Neuronal stem cell (in vitro differentiated cells): Measurements from ENCODE around the gene SMIM33.

Source experiments
- DNase-seq: peaks from one replicate; pipeline ENCODE4 v3.0.0-alpha.2; 2013; ENCODE audit warnings: low spot score
- H2AFZ ChIP-seq: one replicate; pipeline ENCODE4 v1.6.1; 2013; ENCODE audit warnings: mild to moderate bottlenecking, low read length, inconsistent platforms
- H2AK5ac ChIP-seq: 2 replicates; pipeline ENCODE4 v1.6.1; 2013; ENCODE audit warnings: low read depth, mild to moderate bottlenecking, inconsistent platforms, low read length, moderate library complexity, mixed read lengths
- H2BK120ac ChIP-seq: 2 replicates; pipeline ENCODE4 v1.6.1; 2013; ENCODE audit warnings: low read depth, mild to moderate bottlenecking, inconsistent platforms, low read length, moderate library complexity, mixed read lengths
- H2BK12ac ChIP-seq: one replicate; pipeline ENCODE4 v1.6.1; 2013; ENCODE audit warnings: low read length, inconsistent platforms
- H2BK15ac ChIP-seq: 2 replicates; pipeline ENCODE4 v1.6.1; 2013; ENCODE audit warnings: mild to moderate bottlenecking, low read length, inconsistent platforms, mixed read lengths
- H2BK5ac ChIP-seq: one replicate; pipeline ENCODE4 v1.6.1; 2013; ENCODE audit warnings: inconsistent platforms, mild to moderate bottlenecking, low read length, moderate library complexity
- H3K14ac ChIP-seq: one replicate; pipeline ENCODE4 v1.6.1; 2013; ENCODE audit warnings: low read length, inconsistent platforms
- H3K18ac ChIP-seq: 2 replicates; pipeline ENCODE4 v1.6.1; 2013; ENCODE audit warnings: low read length, inconsistent platforms
- H3K23ac ChIP-seq: 2 replicates; pipeline ENCODE4 v1.6.1; 2013; ENCODE audit warnings: low read depth, mild to moderate bottlenecking, mixed read lengths, low read length, inconsistent platforms; ENCODE audit not compliant: poor library complexity
- H3K27ac ChIP-seq: replicated peaks from 3 replicates; pipeline ENCODE4 v1.5.1; 2013; ENCODE audit warnings: low read length, inconsistent platforms
- H3K27me3 ChIP-seq, 3 experiments: 2 replicates each; pipeline ENCODE4 v1.6.1; 2013; ENCODE audit warnings: low read length in 3 of 3, mild to moderate bottlenecking in 2 of 3, inconsistent platforms in 1 of 3, low read depth in 1 of 3, mixed read lengths in 1 of 3, moderate library complexity in 1 of 3; ENCODE audit not compliant: control insufficient read depth in 3 of 3, insufficient read depth in 3 of 3
- H3K36me3 ChIP-seq, 2 donors: replicated peaks in 1 of 2; 2 replicates each; pipeline ENCODE4 v1.6.1; 2013; ENCODE audit warnings: low read length in 2 of 2; ENCODE audit not compliant: control insufficient read depth in 2 of 2, insufficient read depth in 2 of 2
- H3K4ac ChIP-seq: 2 replicates; pipeline ENCODE4 v1.6.1; 2013; ENCODE audit warnings: inconsistent platforms, mild to moderate bottlenecking, low read length, moderate library complexity
- H3K4me1 ChIP-seq, 2 donors: 1 replicate in 1 of 2; 2 replicates in 1 of 2; pipeline ENCODE4 v1.6.1; 2013; ENCODE audit warnings: low read length in 2 of 2, low read depth in 1 of 2; ENCODE audit not compliant: control insufficient read depth in 2 of 2, insufficient read depth in 1 of 2
- H3K4me2 ChIP-seq: one replicate; pipeline ENCODE4 v1.6.1; 2013; ENCODE audit warnings: mild to moderate bottlenecking, low read length, inconsistent platforms; ENCODE audit not compliant: insufficient read depth, poor library complexity, severe bottlenecking
- H3K4me3 ChIP-seq, 2 donors: 2 replicates each; pipeline ENCODE4 v1.5.1; 2013; ENCODE audit warnings: low read length in 2 of 2, mild to moderate bottlenecking in 2 of 2, inconsistent platforms in 1 of 2, moderate library complexity in 1 of 2
- H3K79me1 ChIP-seq: one replicate; pipeline ENCODE4 v1.6.1; 2013; ENCODE audit warnings: low read depth, mild to moderate bottlenecking, inconsistent platforms, low read length, moderate library complexity
- H3K9ac ChIP-seq: one replicate; pipeline ENCODE4 v1.6.1; 2013; ENCODE audit warnings: mild to moderate bottlenecking, low read depth, low read length, inconsistent platforms; ENCODE audit not compliant: poor library complexity
- H3K9me3 ChIP-seq, 2 donors: replicated peaks in 1 of 2; 2 replicates each; pipeline versions ENCODE3 to v1.6.1; 2013; ENCODE audit warnings: low read length in 2 of 2, mild to moderate bottlenecking in 2 of 2, inconsistent platforms in 1 of 2, low read depth in 1 of 2, mixed read lengths in 1 of 2, moderate library complexity in 1 of 2; ENCODE audit not compliant: control insufficient read depth in 2 of 2, insufficient read depth in 1 of 2
- H4K8ac ChIP-seq: one replicate; pipeline ENCODE4 v1.6.1; 2013; ENCODE audit warnings: low read depth, mild to moderate bottlenecking, inconsistent platforms, low read length, moderate library complexity
- H4K91ac ChIP-seq: one replicate; pipeline ENCODE4 v1.6.1; 2013; ENCODE audit warnings: low read length, low read depth, mild to moderate bottlenecking, inconsistent platforms; ENCODE audit not compliant: poor library complexity
- WGBS, 2 donors: extraction: QIAGEN DNeasy Blood & Tissue Kit; methylation state at CpG; one replicate each; pipeline ENCODE4 v1.1.7; 2013; ENCODE audit warnings: missing lambda C conversion rate in 2 of 2, mixed read lengths in 1 of 2; ENCODE audit not compliant: insufficient read length in 2 of 2, insufficient replicate concordance in 1 of 2; ENCODE audit errors: extremely low coverage in 2 of 2; 5-methylcytosine and 5-hydroxymethylcytosine counted together

SMIM33 gene

DNA sequence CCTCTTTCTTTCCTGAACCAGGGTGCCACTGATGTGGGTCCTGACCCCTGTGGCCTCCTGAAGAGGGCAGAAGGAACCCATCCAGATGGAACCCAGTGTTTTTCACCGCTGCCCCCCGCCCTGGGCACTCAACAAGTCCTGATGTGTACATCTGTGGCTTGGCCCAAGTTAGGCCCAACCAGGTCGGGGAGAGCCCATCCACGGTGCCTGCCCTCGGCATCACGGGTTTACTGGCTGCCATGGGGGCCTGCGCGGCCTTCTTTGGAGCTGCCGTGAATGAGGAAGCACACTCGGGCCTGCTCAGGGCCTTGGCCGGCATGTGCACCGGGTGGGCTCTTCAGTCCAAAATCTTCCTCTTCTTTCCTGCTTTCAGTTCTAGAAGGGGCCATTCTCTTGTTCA is 14.0 kb upstream of the SMIM33 start:
- Histone ChIP-seq H3K27ac (no peak overlapping the region), H3K9ac (no peak overlapping the region), H3K4me3 (no peak overlapping the region), H2BK12ac (no peak overlapping the region), H4K8ac (no peak overlapping the region), H3K4me2 (no peak overlapping the region), H2AFZ (no peak overlapping the region), H3K23ac (no peak overlapping the region), H3K14ac (no peak overlapping the region), H3K27me3 (peaks cover 0 to 4% (median 3%) of the 10 kb centered on the region in 3 experiments), H3K36me3 (no peaks in the 10 kb centered on the region), H2AK5ac (peak overlapping the region; percentile 77), H3K4me1 (peaks cover 0 to 2% of the 10 kb centered on the region in 2 donors), H4K91ac (no peak overlapping the region), H2BK15ac (peak overlapping the region; percentile 20), H2BK5ac (no peak overlapping the region), H2BK120ac (no peak overlapping the region), H3K4ac (no peak overlapping the region), H3K79me1 (peaks cover 2% of the 10 kb centered on the region), H3K9me3 (peaks cover 0 to 7% of the 10 kb centered on the region in 2 donors), H3K18ac (no peak overlapping the region)
- WGBS, 2 donors = no CpG with 5 or more reads among the region's 12 CpGs
- DNase-seq = no peak

DNA sequence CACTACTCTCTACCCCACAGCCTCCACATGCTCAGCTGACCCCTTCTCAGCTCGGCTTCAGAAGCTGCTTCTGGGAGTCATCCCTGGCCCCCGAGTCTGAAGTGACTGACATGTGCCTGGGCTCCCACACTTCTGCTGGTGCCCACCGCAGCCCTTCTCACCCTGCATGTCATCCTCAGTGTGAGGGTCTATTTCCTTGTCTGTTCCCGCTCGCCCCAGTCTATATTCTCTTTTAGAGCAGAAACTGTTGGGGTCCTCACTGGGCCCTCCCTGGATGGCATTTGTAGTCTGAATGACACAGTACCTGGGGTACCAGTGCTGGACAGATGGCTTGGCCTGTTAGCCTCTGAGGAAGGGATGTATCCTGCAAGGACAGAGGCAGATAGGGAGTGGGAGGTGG is 13.6 kb upstream of the SMIM33 start:
- Histone ChIP-seq H2BK120ac (no peak overlapping the region), H3K14ac (no peak overlapping the region), H3K27me3 (peaks cover 0 to 4% (median 3%) of the 10 kb centered on the region in 3 experiments), H3K79me1 (peaks cover 2% of the 10 kb centered on the region), H3K27ac (no peak overlapping the region), H2BK5ac (no peak overlapping the region), H3K4me2 (no peak overlapping the region), H3K4ac (no peak overlapping the region), H4K8ac (no peak overlapping the region), H3K18ac (no peak overlapping the region), H3K9ac (peak overlapping the region; percentile 45), H2AK5ac (no peak overlapping the region), H3K4me1 (peaks cover 0 to 2% of the 10 kb centered on the region in 2 donors), H4K91ac (no peak overlapping the region), H3K23ac (no peak overlapping the region), H2BK12ac (no peak overlapping the region), H3K4me3 (no peak overlapping the region), H3K36me3 (no peaks in the 10 kb centered on the region), H2BK15ac (no peak overlapping the region), H3K9me3 (peaks cover 0 to 7% of the 10 kb centered on the region in 2 donors), H2AFZ (no peak overlapping the region)
- DNase-seq = no peak
- WGBS, 2 donors = no CpG with 5 or more reads among the region's 5 CpGs

DNA sequence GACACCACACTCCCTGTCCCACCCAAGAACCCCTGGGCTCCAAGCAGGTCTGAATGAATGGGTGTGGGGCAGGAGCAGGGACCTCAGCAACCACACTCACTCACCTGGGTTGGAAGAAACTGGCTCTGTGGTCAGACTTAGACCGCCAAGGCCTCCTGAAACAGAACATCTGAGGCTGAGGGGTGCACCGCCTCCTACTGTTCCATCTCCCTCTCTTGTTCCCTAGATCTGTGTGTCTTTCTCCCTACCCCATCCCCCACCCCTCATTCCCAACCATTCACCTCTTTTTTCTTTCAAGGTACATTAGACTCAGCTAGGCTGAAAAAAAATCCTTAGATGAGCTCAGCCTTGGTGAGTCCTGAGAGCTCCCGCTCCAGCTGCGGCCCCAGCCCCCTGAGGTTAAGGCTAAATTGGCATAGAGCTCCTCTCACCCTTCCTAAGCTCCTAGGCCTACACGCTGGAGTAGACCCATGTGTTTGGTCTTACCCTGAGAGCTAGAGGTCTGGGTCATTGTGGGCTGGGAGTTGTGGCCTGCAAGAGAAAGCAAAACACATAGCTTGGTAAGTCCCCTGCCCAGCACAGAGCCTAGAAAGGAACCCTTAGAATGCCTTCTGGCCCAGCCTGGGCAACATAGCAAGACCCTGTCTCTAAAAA is 13.0 kb upstream of the SMIM33 start:
- H3K9ac ChIP-seq = peak overlapping the region; percentile 45
- no peak overlapping the region for H2BK5ac ChIP-seq
- H3K4me3 ChIP-seq = no peak overlapping the region
- WGBS, 2 donors = no CpG with 5 or more reads among the region's 5 CpGs
- no peak overlapping the region for H3K23ac ChIP-seq
- no peak overlapping the region for H2BK15ac ChIP-seq
- no peaks in the 10 kb centered on the region for H3K36me3 ChIP-seq
- no peak overlapping the region for H2BK120ac ChIP-seq
- H2AK5ac ChIP-seq = no peak overlapping the region
- no peak overlapping the region for H3K18ac ChIP-seq
- H3K9me3 ChIP-seq = peaks cover 0 to 5% of the 10 kb centered on the region in 2 donors
- no peak overlapping the region for H2AFZ ChIP-seq
- no peak overlapping the region for H3K14ac ChIP-seq
- H3K4me2 ChIP-seq = no peak overlapping the region
- peaks cover 0 to 4% (median 3%) of the 10 kb centered on the region in 3 experiments for H3K27me3 ChIP-seq
- no peak overlapping the region for H4K91ac ChIP-seq
- peaks cover 2% of the 10 kb centered on the region for H3K79me1 ChIP-seq
- no peak overlapping the region for H3K4ac ChIP-seq
- H2BK12ac ChIP-seq = no peak overlapping the region
- H3K27ac ChIP-seq = no peak overlapping the region
- H4K8ac ChIP-seq = no peak overlapping the region
- H3K4me1 ChIP-seq = peaks cover 2 to 3% of the 10 kb centered on the region in 2 donors
- no peak for DNase-seq

DNA sequence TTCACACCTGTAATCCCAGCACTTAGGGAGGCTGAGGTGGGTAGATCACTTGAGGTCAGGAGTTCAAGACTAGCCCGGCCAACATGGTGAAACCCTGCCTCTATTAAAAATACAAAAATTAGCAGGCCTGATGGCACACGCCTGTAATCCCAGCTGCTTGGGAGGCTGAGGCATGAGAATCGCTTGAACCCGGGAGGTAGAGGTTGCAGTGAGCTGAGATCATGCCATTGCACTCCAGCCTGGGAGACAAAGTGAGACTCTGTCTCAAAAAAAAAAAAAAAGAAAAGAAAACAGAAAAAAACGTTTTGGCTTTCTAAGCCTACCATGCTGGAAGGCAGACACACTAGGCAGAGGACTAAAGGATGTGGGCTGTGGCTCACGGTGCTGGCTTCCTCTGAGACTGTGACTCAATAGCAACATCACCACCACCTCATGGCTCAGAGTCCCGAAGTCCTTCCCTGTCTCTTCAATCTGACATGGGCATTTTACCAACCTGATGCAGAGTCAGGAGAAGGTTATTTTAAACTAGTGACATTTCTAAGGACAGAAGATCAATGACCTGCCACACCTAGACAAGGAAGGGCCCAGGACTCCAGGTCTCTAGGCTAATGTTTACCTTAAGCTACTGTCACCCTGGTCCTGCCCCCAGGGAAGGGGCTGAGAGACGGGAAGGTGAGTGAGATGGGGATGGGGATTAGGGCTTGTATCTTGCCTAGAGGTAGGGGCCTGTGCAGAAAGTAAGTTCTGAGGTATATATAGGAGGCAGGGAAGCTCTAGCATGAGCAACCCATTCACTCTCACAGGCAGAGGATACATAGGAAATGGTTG is 12.0 kb upstream of the SMIM33 start:
- H3K27ac ChIP-seq = no peak overlapping the region
- peak overlapping the region; percentile 40 for H2AFZ ChIP-seq
- H2BK5ac ChIP-seq = no peak overlapping the region
- H3K4me2 ChIP-seq = no peak overlapping the region
- no peak overlapping the region for H2BK12ac ChIP-seq
- peaks cover 4 to 5% of the 10 kb centered on the region in 2 donors for H3K4me1 ChIP-seq
- H3K4ac ChIP-seq = no peak overlapping the region
- H2BK120ac ChIP-seq = no peak overlapping the region
- no peak overlapping the region for H3K23ac ChIP-seq
- H4K91ac ChIP-seq = no peak overlapping the region
- H3K9ac ChIP-seq = no peak overlapping the region
- DNase-seq = no peak
- H2BK15ac ChIP-seq = no peak overlapping the region
- peaks cover 0 to 2% of the 10 kb centered on the region in 2 donors for H3K9me3 ChIP-seq
- H2AK5ac ChIP-seq = no peak overlapping the region
- H3K79me1 ChIP-seq = peaks cover 2% of the 10 kb centered on the region
- no peaks in the 10 kb centered on the region for H3K36me3 ChIP-seq
- no peak overlapping the region for H4K8ac ChIP-seq
- H3K4me3 ChIP-seq = no peak overlapping the region
- H3K27me3 ChIP-seq = peaks cover 0 to 4% (median 3%) of the 10 kb centered on the region in 3 experiments
- H3K18ac ChIP-seq = no peak overlapping the region
- no peak overlapping the region for H3K14ac ChIP-seq
- WGBS, 2 donors = no CpG with 5 or more reads among the region's 8 CpGs
